ENCODE results near the gene ZDHHC7. TPM values are rescaled to one million over a fixed set of nuclear protein-coding genes. Genes with fewer than 3 reads are reported as not detected.
A peak's percentile ranks its signal among the peaks of the same experiment; 100 is the strongest.

The ZDHHC7 gene, protein sequence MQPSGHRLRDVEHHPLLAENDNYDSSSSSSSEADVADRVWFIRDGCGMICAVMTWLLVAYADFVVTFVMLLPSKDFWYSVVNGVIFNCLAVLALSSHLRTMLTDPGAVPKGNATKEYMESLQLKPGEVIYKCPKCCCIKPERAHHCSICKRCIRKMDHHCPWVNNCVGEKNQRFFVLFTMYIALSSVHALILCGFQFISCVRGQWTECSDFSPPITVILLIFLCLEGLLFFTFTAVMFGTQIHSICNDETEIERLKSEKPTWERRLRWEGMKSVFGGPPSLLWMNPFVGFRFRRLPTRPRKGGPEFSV
- 53.4 and 62.0 TPM in 2 replicates for total RNA-seq

DNA sequence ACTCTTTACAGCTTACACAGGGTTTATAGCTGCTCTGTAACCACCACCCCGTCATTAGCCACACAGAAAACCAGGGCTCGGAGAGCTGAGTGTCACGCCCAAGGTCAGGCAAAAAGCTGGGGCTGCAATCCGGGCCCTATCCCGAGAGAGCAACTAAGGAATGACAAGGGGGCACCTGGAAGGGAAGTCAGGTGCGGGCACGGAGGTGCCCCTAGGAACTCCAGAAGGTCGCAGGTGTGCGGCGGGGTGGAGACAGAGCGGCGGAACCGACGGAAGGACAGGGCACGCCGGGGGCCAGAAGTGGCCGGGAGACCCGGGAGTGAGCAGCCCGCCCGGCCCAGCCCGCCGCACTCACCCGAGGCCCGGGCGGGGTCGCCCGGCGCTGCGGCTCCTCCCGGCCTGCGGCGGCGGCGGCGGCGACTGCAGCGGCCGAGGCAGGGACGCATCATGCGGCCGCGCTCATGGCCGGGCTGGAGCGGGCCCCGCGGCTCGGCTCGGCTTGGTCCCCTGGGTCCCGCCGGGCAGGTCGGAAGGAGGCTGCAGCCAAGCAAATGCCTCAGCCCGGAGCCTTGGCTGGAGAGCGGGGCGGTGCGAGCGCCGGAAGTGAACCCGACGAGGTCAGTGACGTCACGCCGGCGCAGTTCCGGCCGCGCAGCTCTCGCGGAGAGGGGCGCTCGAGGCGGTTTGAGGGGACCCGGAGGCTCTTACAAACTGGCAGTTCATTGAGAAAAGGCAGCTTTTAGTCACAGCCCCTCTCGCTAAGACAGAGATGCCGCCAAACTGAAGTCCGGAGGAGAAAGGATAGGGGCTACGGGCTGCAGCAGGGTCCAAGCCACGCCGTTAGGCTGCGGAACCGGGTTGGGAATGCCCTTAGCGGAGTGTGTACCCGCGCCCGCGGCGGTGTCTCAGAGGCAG lies at the start of gene ZDHHC7:
Gene ZDHHC7, minus strand, starts transcription at position 605 of the 915 bp plus-strand sequence. CDS start 20,917 bp downstream, outside the sequence.
- no peaks in the 10 kb centered on the region for H3K36me3 ChIP-seq (ENCODE audit: control insufficient read depth, insufficient read depth, low read length)
- peak within 1 kb of the TSS; percentile 74 for H3K4me3 ChIP-seq (ENCODE audit: low read depth, low read length)
- TF ChIP-seq, protein P1, sequence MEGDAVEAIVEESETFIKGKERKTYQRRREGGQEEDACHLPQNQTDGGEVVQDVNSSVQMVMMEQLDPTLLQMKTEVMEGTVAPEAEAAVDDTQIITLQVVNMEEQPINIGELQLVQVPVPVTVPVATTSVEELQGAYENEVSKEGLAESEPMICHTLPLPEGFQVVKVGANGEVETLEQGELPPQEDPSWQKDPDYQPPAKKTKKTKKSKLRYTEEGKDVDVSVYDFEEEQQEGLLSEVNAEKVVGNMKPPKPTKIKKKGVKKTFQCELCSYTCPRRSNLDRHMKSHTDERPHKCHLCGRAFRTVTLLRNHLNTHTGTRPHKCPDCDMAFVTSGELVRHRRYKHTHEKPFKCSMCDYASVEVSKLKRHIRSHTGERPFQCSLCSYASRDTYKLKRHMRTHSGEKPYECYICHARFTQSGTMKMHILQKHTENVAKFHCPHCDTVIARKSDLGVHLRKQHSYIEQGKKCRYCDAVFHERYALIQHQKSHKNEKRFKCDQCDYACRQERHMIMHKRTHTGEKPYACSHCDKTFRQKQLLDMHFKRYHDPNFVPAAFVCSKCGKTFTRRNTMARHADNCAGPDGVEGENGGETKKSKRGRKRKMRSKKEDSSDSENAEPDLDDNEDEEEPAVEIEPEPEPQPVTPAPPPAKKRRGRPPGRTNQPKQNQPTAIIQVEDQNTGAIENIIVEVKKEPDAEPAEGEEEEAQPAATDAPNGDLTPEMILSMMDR (IDR thresholded peaks at IDR 0.05; ENCODE audit: insufficient read depth, low read length, poor library complexity, severe bottlenecking): no peak
- H3K27me3 ChIP-seq (ENCODE audit: control insufficient read depth, insufficient read depth, low read length): no peaks in the 10 kb centered on the region
- no peak for DNase-seq (ENCODE audit: low read depth)

DNA sequence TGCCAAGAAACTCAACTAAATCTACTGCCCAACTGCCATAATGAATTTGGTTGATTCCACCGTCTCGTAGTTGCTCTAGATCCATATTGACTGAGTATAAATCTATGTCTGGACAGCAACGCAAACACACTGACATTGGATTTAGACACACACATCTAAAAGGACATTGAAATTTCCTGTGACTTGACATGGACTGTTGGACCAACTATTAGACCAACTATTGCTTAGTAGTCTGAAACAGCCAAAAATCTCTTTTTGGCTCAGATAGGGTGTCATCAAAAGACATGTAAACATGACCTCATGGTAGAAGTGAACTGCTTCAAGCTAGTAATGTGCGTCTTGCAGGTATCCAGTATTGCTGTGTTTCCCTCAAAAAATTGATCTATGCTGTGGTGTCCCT lies 47.6 kb upstream of the ZDHHC7 start:
- DNase-seq (ENCODE audit: low read depth): no peak
- Histone ChIP-seq H3K27me3 (ENCODE audit: control insufficient read depth, insufficient read depth, low read length) (no peaks in the 10 kb centered on the region), H3K36me3 (ENCODE audit: control insufficient read depth, insufficient read depth, low read length) (no peaks in the 10 kb centered on the region), H3K4me3 (ENCODE audit: low read depth, low read length) (no peak overlapping the region)
- TF ChIP-seq, protein P1 (IDR thresholded peaks at IDR 0.05; ENCODE audit: insufficient read depth, low read length, poor library complexity, severe bottlenecking): no peak

DNA sequence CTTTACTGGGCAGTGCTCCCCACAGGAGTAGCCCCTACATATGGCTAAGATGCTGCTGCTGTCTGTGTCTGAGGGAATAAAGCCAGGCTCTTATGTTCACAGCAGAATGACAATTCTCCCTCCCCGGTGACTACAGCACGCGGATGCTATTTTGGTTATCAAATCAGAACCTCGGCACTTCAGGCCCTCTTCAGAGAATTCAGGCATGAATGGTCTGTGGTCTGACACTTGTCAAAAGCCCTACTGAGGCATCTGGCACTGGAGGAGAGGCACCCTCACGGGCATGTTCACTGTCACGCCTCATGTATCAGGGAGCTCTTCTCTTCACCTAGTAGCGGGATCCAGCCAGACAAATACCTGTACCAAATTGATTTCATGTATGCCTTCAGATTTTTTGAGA lies 46.6 kb upstream of the ZDHHC7 start:
- Histone ChIP-seq H3K27me3 (ENCODE audit: control insufficient read depth, insufficient read depth, low read length) (no peaks in the 10 kb centered on the region), H3K36me3 (ENCODE audit: control insufficient read depth, insufficient read depth, low read length) (no peaks in the 10 kb centered on the region), H3K4me3 (ENCODE audit: low read depth, low read length) (no peak overlapping the region)
- TF ChIP-seq, protein P1 (IDR thresholded peaks at IDR 0.05; ENCODE audit: insufficient read depth, low read length, poor library complexity, severe bottlenecking): no peak
- DNase-seq (ENCODE audit: low read depth): no peak

DNA sequence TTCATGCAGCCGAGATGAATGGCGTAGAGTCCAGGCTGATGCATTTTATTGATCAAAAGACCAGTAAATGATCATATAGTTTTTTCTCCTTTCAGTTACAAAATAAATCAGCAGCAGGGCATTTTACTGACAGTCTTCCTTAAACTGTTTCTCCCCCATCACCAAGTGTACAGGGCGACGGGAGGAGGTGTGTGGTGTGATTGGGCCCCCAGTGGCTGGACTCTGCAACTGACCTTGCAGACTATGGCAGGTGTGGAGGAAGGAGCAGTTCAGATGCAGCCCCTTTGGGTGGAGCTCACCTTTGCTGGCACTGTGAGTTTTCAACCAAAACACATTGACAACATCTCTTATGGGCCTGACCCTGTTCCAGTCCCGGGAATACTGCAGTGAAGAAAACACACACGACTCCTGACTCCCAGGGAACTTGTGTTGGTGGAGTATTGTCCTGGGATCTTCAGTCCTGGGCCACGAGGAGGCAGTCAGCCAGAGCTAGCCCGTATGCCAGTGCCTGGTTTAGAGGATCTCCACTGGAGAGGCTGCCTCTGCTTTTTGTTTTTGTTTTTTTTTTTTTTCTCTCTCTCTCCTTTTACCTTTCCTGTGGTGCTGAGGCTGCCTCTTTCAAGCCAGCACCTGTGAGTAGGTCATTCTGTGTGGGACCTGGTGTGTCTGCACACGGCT lies 46.0 kb upstream of the ZDHHC7 start:
- DNase-seq (ENCODE audit: low read depth): no peak
- TF ChIP-seq, protein P1 (IDR thresholded peaks at IDR 0.05; ENCODE audit: insufficient read depth, low read length, poor library complexity, severe bottlenecking): no peak
- Histone ChIP-seq H3K27me3 (ENCODE audit: control insufficient read depth, insufficient read depth, low read length) (no peaks in the 10 kb centered on the region), H3K36me3 (ENCODE audit: control insufficient read depth, insufficient read depth, low read length) (no peaks in the 10 kb centered on the region), H3K4me3 (ENCODE audit: low read depth, low read length) (no peak overlapping the region)

DNA sequence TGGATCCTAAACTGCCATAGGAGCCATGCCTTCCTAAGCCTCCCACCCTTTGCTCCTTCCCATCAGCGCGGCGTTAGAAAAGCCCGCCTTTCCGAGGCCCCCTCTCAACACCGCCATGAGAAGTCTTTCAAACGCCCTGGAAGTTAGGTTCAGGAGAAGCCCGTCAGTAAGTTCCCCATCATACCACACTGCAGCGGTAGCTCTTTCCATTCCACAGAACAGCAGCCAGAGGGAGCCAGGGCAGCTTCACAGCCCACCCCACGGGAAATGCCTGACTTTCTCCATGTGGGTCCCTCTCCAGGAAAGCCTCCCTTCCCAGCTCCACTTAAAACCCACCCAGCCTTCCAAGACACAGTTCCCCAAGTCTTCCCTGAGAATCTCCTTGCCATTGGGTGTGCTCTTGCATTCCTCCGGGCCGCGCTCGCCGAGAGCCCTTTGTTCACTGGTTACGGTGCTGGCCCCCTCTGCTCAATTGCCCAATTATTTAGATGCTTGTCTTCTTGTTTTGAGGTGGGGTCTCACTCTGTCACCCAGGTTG lies 44.9 kb upstream of the ZDHHC7 start:
- Histone ChIP-seq H3K4me3 (ENCODE audit: low read depth, low read length) (no peak overlapping the region), H3K36me3 (ENCODE audit: control insufficient read depth, insufficient read depth, low read length) (no peaks in the 10 kb centered on the region), H3K27me3 (ENCODE audit: control insufficient read depth, insufficient read depth, low read length) (no peaks in the 10 kb centered on the region)
- DNase-seq (ENCODE audit: low read depth): no peak
- TF ChIP-seq, protein P1 (IDR thresholded peaks at IDR 0.05; ENCODE audit: insufficient read depth, low read length, poor library complexity, severe bottlenecking): peak; percentile 41

All from kidney epithelial cell (primary cell).